Globus pallidus (tissue), 1 donor: Measurements from ENCODE around the gene ZNF275.
"Not testable (repeated sequence)": the region's sequence is repeated elsewhere in the genome, so short reads cannot be mapped to it uniquely, and the experiment has no call there.

Source experiments
- DNase-seq: peaks from one replicate; pipeline ENCODE4 v3.0.0-alpha.2; 2015; ENCODE audit warnings: low spot score

The ZNF275 gene

DNA sequence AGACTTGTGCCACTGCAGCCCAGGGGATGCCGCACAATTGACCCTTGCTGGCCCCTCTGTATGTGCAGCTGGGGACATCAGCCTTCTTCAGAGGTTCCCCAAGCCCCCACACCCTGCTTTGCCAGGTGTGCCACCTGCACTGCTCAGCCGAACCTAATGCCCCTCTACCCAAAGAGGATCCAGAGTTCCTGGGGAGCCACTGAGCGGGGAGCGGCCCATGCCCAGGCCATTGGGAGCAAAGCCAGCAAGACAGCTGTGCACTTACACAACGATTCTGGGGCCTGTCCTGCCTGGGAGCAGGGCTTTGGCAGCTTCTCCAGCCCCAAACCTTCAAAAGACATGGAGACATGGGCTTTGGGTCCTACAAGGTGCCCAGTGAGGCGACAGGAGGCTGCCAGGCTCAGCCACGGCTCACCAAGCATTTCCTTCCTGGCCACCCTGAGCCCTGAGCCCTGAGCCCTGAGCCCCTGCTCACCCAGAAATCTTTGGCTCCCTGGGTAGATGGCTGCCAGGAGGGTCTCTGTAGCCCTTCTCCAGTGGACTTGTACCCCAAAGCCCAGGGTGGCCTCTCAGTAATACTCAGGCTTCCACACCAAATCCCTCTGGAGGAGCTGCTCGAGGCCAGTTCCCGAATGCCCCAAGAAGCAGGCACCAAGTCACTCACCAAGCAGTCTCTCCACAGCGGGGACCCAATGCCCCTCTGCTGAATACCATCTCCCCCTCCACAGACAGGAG is 54.2 kb downstream of the ZNF275 start:
- no peak for DNase-seq

- no peak for DNase-seq
Observed at GRCh38 chrX:153388722-153389459, 54.9 kb downstream of the ZNF275 start.

- not testable (repeated sequence) for DNase-seq
Observed at GRCh38 chrX:153389460-153389768, 55.5 kb downstream of the ZNF275 start.

- no peak for DNase-seq
Observed at GRCh38 chrX:153392642-153393321, 58.8 kb downstream of the ZNF275 start.

GRCh38 chrX:153394612-153395011 is 60.7 kb downstream of the ZNF275 start:
- DNase-seq, result no peak

DNA sequence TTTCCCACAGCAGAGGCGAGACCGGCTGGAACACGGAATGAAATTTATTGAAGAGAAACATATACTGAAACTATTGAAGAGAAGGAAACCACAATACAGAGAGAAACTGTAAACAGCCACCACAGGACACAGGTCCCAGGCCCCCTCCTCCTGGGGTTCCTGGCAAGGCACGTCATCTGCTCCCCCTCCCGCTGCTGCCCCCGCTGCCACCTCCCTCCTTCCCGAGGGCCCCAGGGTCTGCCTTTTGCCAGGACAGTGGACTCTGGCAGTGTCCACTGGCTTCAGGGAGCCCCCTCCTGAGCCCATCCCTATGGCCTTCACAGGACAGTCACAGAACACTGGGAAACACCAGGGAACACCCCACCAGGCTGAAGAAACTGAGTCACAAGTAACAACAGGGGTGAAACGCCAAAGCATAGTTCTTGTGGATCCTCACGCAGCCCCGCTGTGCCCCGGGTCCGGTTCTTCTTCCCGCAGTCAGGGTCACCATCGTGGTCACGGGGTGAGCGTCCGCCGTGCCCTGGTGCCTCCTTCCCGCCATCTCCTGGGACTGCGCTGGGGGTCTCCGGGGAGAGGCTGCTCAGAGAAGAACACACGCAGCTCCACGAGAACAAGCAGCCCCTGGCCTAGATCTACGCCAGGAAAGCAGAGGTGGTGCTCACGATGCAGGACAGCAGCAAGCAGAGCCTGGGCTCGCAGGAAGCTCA is 61.8 kb downstream of the ZNF275 start:
- DNase-seq, result no peak

GRCh38 chrX:153396320-153397195 is 62.6 kb downstream of the ZNF275 start:
- DNase-seq, result no peak

GRCh38 chrX:153397256-153397960 is 63.5 kb downstream of the ZNF275 start:
- no peak for DNase-seq

DNA sequence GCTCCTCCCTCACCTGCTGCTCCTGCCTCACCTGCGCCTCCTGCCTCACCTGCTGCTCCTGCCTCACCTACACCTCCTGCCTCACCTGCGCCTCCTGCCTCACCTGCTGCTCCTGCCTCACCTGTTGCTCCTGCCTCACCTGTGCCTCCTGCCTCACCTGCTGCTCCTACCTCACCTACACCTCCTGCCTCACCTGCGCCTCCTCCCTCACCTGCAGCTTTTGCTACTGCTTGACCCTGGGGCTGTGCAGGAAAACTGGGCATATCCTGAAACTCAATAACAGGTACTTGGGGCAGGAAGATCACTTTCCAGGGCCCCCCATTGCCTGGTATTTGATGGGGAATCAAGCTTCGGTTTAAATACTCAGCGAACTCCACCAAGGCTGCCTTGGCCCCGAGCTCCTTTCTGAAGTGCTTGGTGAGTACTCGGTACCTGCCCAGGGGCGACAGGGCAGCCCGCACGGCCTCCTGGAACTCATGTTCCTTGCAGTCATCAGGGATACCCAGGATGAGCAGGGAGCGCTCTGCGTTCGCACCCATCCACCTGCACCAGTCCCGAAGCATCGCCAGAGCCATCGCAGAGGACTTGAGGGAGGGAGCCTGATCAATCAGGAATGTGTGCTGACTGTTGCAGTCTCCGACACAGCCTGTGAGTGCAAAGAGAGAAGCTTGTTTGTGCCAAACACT is 64.5 kb downstream of the ZNF275 start:
- DNase-seq, result no peak

DNA sequence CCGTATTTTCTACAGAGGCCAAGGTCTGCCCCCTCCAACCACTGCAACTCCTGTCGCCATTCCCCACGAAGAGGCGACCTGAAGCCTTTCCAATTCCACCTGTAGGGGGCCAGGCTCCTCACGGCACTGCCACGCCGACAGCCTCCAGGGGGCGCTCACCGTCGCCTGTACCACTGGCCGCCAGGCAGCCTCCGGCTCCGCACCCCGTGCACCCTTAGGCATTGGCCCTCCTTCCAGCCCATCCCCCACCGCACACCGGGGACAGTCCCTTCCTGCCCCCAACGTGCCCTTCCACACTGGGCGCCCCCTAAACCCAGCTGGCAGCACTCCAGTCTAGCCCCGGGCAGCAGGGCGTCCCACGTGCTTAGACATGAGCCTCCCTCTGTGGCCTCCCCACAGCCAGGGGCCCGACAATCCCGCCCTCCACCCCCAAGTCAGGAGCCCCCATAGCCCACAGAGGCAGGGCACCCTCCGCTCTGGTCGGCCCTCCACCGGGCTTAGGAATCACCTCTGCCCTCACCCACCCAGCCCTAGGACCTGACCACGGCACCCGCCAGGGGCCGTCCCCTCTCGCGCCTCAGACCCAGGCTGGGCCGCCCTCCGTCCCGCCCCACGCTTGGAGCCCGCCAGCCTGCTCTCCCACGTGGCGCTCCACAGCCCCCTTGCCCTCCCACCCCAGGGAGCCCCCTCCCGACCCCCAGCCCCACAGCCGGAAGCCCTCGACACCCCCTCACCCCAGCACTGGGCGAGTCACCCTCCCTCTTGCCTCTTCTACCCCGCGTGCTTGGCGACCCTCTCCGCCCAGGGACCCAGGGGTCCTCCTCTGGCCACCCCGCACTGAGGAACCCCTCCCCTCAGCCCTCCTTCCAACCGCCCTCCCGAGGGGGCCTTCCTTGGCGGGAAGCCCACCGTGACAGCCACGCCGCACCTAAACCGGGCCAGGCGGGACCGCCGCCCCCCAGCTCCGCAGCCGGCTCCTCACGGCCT is 66.5 kb downstream of the ZNF275 start:
- DNase-seq, result no peak

DNA sequence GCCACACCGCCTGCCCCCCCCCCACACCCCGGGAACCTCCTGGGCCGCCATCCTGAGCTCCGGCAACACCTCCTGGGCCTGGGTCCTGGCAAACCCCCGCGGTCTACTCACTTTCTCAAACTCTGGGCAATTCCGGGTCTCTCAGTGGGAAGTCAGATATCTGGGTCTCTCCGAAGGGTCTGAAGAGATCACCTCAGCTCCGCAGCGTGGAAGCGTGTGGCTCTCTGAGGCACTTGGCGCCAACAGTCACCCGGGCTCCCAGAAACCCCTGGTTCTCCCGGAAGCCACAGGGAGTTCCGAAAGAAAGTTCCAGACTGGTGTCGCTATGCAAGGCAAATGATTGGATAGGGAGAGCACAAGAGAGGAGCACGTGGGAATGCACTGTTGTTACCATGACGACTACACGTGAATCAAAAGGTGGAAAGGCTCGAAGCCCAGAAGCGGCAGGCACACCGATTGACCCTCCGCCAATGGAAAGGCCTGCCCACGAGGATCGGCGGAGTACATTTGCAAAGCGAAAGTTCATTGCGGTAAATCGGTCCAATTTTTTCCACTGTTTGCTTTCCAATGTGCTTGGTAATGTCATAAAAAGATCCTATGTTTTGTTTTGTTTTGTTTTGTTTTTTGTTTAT is 67.3 kb downstream of the ZNF275 start, which contains the start of gene PNMA6E:
Gene PNMA6E (minus strand): TSS at position 218 of the 632 bp plus-strand sequence. CDS start 2,501 bp downstream, outside the sequence.
- DNase-seq, result no peak
